Measurements from ENCODE around the gene MRGPRF.
"Not testable (repeated sequence)": the region's sequence is repeated elsewhere in the genome, so short reads cannot be mapped to it uniquely, and the experiment has no call there.

The MRGPRF gene

DNA sequence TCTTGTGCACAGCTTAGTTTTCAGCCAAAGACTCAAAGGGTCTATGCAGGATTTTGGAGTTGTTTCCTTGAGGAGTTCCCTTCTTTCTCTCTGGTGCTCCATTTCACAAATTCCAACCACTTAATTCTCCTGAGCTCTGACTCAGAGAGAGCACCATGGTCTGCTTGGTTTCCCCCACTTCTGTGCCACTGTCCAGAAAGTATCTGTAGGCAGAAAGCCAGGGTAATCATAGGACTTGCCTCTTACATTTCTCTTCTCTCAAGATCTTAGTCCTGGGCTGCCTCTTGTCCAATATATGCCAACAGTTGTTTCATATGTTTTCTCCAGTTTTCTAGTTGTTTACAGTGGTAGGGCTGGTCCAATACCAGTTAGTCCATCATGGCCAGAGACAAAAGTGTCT lies 25.8 kb downstream of the MRGPRF start:
- DNase-seq (ENCODE audit: low read depth), result no peak

DNA sequence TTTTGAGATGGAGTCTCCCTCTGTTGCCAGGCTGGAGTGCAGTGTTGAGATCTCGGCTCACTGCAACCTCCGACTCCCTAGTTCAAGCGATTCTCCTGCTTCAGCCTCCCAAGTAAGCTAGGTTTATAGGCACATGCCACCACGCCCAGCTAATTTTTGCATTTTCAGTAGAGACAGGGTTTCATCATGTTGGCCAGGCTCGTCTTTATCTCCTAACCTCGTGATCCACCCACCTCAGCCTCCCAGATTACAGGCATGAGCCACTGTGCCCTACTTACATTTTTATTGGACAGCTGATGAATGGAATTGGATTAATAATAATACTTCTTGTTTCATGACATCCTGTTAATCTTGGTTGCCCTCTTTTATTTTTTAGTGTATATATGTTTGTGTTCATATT lies 29.2 kb downstream of the MRGPRF start:
- DNase-seq (ENCODE audit: low read depth), result no peak

DNA sequence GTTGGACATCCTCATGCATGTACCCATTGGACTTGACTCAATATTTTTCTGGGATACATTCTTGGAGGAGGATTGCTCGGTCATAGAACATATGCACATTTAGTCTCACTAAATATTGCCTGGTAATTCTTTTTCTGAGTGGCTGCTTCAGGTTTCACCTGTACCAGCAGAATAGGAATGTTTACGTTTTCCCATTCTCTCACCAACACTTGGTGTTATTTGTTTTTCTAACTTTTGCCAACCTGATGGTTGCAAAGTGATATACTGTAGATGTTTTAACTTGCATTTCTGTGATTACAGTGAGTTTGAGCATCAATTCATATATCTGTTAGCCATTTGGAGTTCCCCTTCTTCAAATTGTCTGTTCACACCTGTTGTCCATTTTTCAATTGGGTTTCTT lies 30.9 kb downstream of the MRGPRF start:
- DNase-seq (ENCODE audit: low read depth), result no peak

DNA sequence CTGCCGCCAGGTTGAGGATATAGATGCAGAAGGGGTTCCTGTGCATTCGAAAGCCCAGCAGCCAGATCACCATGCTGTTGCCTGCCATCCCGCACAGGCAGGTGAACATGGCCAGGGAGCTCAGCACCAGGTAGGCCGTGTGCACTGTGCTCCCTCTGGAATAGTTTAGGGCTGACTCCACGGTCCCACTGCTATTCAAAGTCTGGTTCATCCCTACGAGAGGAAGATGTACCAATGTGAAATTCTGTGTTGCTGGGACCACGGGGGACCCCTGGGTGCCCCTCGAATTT lies 32.3 kb downstream of the MRGPRF start, which contains the start of gene MRGPRD:
Gene MRGPRD, minus strand, starts transcription at position 211 of the 290 bp plus-strand sequence. Its CDS starts 0 bp downstream, at position 211.
- DNase-seq (ENCODE audit: low read depth), result no peak

DNA sequence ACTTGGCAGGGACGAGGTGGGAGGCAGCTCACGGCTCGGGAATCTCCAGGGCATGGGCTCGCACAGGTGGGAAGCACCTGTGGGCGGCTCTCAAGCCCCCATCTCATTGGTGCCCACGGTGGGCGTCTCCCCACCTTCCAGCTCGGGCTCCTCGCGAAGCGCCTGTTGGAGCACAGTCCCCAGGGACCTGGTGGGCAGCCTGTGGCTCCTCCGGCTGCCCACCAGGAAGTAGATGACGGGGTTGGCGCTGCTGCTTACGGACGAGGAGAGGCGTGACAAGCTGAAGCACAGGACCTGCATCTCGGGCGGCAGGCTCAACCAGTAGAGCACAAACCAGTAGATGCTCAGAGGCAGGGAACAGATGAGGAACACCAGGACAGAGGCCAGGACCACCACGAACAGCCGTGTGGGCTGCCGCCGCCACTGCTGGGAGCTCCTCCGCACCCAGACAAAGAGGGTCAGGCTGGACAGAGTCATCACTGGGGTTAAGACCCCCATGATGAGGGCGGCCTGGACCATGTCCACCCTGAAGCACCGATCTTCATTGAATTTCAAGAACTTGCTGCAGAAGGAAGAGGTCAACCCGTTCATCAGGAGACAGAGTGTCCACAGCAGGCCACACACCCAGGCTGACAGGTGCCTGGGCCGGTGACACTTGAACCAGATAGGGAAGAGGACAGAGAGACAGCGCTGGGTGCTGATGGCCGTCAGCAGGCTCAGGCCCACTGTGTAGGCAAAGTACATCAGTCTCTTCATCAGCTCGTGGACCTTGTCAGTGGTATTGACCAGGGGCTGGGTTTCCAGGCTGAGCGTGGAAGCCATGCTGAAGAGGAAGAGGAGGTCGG lies 32.9 kb downstream of the MRGPRF start:
- no peak for DNase-seq (ENCODE audit: low read depth)

DNA sequence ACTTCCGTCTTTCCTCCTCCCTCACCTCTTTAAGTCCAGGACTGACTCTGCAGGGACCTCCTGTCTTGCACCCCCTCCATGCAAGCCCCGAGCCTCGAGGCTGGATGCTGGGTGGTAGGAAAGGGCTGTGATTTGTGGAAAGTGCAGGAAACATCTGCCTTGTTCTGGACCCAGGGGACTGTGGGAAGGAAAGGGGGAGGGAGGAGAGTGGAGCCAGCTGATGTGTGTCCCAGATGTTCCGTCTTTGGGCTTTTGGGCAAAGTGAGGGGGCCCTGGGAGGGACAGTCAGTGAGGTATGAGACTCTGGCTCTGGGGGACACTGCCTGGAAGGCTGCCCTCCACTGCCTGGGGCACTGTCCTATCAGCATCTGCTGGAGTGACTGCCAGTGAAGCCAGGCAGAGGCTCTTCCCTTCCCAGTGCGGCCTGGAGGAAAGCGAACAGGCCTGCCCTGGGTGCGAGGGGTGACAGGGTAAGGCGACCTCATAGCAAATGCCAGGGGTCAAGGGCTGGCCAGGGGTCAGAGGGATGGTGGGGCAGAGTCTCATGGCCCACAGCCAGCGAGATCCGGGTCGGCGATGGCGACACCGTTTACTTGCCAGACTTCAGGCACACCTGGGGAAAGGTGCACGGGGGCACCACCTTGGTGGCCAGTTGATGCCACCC lies 34.0 kb downstream of the MRGPRF start:
- DNase-seq (ENCODE audit: low read depth), result no peak

DNA sequence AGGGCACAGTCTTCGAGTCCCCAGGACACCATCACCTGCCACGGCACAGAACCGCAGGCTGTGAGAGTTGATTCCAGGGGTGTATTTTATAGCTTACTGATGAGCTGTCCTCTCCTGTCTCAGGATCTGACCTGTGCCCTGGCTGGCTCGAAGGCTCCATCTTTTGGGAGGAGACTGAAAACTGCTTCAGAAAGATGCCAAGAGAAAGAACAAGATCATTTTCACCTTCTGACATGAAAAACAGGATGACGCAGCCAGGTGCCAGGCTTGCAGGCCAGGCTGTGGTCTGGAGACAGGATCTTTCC lies 34.5 kb downstream of the MRGPRF start:
- DNase-seq (ENCODE audit: low read depth), result no peak

DNA sequence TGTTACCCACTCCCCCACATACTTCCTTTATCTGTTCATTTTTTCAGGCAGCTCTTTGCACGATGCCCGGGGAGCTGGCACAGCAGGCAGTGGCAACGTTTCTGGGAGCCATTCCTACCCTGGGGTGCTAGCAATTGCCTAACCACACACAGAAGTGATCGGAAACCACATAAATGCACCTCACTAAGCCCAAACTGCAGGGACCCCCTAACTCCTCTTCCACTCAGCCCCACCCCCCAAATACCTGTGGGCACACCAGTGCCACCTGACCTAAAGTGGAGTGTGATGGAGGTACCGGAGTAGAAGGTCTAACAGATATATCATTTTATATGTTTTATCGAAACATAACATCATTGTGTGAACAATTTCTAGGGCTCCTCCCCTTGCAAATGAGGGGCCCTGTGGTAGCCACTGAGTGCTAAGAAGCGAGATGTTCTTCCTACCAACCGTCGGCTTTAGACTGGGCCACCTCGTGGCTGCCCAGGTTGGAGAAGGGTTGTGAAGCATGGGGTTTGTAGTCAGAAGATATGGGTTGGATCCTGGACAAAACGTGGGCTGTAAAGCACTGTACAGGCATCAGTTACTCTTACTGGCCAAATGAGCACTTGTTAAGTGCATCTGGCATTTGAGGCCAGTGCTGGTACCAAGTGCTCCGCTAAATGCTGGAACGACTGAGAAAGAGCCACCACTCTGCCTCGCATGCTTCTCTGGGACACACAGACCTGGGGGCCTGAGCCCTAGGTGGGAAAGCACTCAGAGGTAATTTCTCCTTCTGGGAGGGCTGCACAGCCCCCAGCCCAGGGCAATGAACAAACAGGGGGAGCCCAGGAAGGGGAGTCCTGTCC lies 35.0 kb downstream of the MRGPRF start:
- DNase-seq (ENCODE audit: low read depth), result no peak

DNA sequence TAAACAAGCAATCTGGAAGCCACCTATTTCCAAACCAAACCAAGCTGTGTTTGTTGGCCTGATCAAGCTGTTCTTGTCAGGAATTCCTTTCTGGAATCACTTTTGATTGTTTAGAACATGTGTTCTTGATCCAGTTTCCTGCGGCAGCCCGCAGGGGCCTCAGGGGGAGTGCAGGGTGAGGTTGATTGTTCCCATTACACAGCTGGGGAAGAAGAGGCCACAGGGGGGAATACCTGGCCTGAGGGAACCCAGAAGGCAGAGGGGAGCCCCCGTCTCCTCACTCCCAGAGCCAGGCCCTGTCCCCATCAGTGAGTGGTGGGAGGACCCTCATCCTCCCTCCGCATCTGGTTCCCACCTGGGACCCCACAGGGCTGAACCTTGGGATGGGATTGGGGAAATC lies 36.5 kb downstream of the MRGPRF start:
- no peak for DNase-seq (ENCODE audit: low read depth)

DNA sequence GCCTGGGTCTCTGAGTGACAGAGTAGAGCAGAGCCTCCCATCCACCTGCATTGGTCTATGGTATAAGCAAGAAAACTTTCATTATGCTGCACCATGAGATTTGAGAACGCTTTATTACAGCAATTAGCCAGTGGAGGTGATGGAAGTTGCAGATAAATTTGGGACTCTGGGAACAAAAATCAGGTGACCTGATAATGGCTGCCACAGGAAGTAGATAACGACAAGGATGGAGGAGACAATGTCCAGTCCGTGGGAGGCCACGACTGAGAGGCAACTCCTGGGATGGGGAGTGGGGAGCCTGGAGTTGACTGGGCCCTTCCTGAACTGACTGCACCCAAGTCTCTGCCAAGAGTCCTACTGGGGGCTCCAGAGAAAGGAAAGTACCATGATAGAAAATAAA lies 37.0 kb downstream of the MRGPRF start:
- no peak for DNase-seq (ENCODE audit: low read depth)

DNA sequence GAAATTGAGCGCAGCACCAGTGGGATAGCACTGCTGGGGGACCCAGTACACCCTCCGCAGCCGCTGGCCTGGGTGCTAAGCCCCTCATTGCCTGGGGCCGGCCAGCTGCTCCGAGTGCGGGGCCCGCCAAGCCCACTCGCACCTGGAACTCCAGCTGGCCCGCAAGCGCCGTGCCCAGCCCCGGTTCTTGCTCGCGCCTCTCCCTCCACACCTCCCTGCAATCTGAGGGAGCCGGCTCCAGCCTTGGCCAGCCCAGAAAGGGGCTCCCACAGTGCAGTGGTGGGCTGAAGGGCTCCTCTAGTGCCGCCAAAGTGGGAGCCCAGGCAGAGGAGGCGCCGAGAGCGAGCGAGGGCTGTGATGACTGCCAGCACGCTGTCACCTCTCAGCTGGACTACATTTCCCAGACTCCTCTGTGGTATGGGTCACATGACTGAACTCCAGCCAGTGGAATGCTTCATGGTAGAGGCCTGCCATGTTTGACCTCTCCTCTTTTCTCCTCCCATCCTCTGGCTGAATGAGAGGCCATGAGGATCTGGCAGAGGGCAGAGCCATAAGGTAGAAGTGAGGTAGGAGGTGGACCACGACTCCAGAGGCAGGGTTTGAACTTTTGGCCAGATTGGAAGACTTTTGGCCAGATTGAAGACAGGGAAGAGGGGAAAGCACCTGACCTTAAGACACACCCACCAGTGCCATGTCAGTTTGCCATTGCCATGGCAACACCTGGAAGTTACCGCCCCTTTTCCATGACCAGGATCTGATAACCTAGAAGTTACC lies 38.4 kb downstream of the MRGPRF start:
- no peak for DNase-seq (ENCODE audit: low read depth)

DNA sequence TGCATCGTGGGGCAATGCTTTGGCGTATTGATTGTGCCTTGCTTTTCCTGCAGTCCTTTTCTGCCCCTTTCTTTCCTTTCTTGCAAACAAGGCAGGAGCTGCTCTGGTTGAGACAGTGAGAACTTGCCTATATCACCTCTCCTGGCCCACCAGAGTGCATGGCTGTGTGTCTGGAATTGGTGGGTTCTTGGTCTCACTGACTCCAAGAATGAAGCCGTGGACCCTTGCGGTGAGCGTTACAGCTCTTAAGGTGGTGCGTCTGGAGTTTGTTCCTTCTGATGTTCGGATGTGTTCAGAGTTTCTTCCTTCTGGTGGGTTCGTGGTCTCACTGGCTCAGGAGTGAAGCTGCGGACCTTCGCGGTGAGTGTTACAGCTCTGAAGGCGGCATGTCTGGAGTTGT lies 39.3 kb downstream of the MRGPRF start:
- not testable (repeated sequence) for DNase-seq (ENCODE audit: low read depth)

DNA sequence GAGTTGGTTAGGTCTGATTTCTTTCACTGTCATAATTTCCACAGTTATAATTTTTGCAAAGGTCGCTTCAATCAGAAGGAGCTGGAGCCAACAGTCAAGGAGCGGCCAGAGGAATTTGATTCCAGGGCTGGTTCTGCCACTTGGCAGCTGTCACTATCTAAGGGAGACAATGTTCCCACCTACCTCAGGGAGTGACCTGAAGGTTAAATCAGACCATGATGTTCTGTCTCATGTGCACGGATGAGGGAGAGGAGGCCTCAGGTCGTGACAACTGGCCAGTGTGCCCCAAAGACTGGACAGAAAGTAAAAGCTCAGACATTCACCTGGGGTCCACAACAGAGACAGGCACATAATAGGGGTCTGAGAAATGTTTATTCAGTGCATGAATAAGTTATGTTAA lies 39.8 kb downstream of the MRGPRF start:
- no peak for DNase-seq (ENCODE audit: low read depth)

DNA sequence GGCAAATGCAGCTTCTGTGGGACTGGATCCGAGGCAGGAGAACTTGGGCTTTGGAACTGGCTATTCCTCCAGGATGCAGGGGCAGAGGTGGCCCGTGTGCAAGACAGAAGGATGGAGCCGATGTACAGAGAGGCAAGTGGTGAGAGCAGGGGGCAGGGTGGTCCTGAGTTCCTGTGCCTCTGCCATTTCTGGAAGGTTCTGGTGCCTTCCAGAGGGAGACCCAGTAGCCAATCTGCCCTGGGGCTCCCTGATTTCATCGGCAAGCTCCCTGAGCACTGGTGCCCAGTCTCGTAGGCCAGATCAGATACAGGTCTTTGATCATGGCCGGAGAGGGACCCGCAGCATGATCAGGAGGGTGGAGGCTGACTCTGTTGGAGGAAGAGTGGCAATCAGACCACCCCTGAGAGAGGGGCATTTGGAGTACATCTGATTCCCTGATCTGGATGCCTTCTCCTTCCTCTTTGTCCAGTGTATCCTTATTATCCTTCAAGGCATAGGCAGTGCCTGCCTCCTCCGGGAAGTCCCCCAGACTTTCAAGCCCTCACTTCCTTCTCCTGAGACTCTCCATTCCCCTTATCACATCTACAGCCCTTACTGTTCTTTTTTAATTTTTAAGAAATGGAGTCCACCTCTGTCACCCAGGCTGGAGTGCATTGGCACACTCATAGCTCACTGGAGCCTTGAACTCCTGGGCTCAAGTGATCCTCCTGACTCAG lies 42.0 kb downstream of the MRGPRF start:
- no peak for DNase-seq (ENCODE audit: low read depth)

DNA sequence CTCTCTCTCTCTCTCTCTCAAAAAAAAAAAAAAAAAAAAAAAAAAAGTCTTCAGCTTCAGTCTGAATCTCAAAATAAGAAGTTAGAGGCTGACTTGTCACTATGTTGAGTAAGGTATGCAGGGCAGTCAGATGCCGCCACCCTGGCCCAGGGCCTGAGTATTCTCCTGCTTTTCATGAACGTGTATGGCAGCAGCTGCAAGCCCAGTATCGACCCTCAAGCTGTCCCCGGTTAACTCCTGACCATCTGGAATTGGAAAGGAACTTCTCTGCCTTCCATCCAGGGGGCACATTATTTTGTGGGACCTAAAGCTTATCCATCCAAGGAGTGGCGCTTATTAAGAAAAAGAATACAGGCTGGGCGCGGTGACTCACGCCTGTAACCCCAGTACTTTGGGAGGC lies 43.7 kb downstream of the MRGPRF start:
- no peak for DNase-seq (ENCODE audit: low read depth)

DNA sequence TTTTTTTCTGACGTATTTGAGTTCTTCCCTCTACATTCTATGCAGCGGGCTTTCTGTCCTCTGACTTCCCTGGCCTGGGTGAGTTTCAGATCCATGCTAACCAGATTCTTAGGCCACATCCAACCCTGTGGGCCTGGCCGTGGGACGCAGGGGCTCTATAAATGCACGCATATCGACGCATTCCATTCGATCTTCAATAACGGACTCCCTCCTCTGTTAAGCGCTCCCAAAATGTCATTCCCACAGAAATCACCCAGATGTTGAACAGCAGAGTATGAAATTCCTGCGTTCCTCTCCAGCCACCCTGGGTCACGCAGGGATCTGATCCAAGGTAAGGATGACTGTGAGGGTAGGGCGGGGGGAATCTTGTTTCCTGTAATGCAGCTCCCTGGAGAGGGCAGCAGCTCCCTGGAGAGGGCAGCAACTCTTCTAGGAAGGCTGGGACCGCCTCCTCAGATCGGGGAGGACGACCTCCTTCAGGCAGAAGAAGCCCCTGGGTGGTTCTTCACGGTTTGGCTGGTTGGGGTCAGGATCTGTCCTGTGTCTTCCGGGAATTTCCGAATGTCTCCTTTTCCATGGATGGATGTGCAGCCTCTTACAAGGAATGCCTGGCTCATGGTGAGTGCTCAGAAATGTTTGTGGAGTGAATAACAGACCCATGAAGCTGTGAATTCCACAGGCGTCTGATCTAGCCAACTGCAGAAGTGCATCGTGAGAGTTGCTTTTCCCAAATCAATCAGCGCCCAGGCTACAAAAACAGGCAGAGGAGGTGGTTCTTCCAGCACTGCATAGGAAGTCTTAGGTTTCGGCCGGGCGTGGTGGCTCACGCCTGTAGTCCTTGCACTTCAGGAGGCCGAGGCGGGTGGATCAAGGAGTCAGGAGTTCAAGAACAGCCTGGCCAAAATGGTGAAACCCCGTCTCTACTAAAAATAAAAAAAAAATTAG lies 44.5 kb downstream of the MRGPRF start:
- no peak for DNase-seq (ENCODE audit: low read depth)

DNA sequence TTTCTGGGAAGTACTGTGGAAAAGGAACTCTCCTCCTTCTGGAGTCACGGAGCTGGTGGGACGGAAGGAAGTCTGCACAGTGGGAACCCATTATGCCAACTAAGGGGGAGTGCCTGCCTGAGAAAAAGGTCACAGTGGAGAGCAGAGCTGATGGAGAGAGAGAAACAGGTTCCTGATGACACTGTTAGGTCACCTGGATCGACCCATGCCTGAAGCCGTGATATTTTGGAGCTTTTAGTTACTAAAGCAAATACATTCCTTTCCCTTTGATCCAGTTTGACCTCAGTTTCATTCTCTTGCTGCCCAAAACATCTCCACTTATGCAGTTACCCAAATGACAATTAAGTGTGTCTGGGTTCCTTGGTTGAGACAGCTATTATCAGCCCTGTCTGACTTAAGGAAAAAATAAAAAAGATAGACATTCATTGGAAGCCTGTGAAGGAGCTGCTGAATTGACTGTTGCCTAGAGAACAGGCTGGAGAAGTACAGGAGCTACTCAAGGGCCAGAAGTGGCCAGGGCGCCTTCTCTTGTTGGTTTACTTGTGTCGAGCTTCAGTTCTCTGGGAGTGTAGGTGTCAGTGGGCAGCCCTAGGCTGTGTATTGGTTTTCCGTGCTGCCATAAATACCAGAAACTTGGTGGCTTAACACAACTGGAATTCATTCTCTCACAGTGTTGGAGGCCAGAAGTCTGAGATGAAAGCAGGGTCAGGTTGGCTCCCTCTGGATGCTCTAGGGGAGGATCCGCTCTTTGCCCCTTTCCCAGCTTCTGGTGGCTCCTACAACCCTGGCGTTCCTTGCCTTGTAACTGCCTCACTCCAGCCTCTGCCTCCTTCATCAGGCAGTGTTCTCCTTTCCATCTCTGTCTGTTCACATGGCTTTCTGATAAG lies 45.9 kb downstream of the MRGPRF start:
- DNase-seq (ENCODE audit: low read depth), result no peak

DNA sequence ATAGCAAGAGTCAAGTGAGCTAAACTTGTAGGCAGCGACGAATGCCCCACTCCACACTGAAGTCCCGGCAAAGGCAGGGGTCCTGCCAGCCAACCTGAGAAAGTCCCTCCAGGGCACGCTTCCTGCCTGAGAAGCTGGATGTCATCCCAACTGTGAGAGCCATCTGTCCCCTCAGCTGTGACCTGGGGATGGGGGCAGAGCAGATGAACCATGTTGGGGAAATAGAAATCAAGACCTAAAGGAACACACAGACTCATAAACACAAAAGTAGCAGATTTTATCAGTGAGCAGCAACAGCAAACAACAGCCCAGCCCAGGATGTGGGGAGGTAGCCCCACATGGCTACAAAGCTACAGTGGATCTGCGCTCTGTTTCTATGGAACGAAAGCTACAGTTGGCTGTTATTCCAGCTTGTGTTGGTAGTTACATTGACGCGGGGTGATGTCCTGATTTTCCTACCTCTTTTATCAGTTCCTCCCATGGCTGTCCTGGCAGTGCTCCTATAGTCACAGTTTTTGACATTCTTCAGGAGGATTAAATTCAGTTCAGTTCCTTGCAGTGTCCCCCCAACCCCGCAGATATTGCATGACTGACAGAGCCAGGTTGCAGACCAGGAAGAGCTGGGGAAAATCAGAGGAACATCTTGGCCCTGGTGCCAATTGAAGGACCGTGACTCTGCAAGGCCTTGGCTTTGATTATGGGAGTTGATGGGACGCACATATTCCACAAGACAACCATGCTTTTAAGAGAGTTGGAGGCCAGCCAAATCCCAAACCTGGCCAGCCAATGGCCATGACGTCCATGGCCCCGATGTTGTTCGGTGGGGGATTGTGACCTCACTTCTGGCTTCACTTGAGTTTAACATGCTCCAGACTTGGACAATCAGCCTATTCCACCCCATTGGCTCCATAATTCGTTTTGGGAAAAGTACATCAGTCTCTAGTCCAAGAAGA lies 46.9 kb downstream of the MRGPRF start:
- no peak for DNase-seq (ENCODE audit: low read depth)

Data from stimulated activated CD8-positive, alpha-beta memory T cell treated with anti-CD3 and anti-CD28 coated beads, Interleukin-15, amount 100 ng/mL, for 24 hours (primary cell).